A549 treated with dexamethasone at 1 μM for 4 hours (cell line): ENCODE results near the gene SUFU. TPM values are rescaled to one million over a fixed set of nuclear protein-coding genes. Genes with fewer than 3 reads are reported as not detected.

Source experiments
- total RNA-seq: library from RNA; stranded (reverse); fragments of 200-300 nt; extraction: Qiagen RNA extraction; gene quantifications from 5 replicates; pipeline ENCODE4 v1.2.3, GENCODE V29; 2022

Gene SUFU
- total RNA-seq, result 5.0 to 7.8 TPM (median 6.9 TPM) in 5 replicates

GRCh38 chr10:102503264-102504178 is at the start of gene SUFU:
SUFU (plus strand) TSS chr10:102503972; CDS start chr10:102504153, 181 bp downstream.

DNA sequence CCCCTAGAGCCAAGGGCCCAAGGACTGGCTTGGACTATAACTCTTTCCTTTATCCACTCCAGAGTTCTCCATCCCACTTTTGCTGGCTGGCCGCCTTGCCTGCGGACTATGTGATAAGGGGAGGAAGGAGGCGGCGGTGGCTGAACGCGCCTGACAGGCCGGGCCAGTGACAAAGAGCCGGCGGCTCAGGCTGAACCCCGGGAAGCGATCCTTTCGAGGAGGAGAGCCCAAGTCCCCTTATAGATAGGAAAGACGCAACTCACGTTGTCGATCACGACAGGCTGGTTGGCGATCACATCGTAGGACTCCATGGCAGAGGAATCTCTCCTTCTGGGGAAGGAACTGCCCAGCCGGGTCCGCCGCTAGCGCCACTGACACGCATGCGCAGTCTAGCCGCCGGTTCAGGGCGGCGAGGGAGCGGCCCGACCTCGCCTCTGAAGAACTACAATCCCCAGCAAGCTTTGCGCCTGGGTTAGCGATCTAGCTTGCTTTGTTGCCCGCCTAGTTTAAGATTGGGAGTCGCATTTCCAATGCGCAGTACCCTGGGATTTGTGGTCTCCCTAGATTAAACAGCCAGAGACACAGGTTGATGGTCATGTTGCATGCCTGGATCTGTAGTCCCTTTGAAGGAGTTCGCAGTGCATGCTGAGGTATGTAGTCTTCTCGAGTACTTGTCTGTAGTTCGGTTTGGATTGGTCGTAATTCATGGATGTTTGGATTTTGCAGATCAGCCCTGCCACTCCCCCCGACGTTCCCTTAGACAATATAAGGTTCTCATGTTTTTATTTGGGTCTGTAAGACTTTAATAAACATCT is 1.2 kb upstream of the SUFU start, which contains the start of gene ACTR1A:
Gene ACTR1A, minus strand, starts transcription at position 376 of the 815 bp plus-strand sequence. Its CDS starts 65 bp downstream, at position 311.

GRCh38 chr10:102644066-102644645 is 140.4 kb downstream of the SUFU start, which contains the start of gene TRIM8:
TRIM8 (plus strand) TSS chr10:102644479; CDS start chr10:102644618, 139 bp downstream.

Other genes with a start within 250 kb of the SUFU start
- gene NFKB2, start 108.3 kb upstream of the SUFU start, total RNA-seq, result 35.3 to 54.1 TPM (median 45.2 TPM) in 5 replicates
- 0.11 to 0.68 TPM (median 0.38 TPM) in 5 replicates for gene PSD, start 85.2 kb upstream of the SUFU start, total RNA-seq
- gene FBXL15, start 83.1 kb upstream of the SUFU start, total RNA-seq, result 5.8 to 9.3 TPM (median 6.9 TPM) in 5 replicates
- 57.5 to 64.7 TPM (median 60.7 TPM) in 5 replicates for gene CUEDC2, start 71.4 kb upstream of the SUFU start, total RNA-seq
- 0.07 to 0.25 TPM (median 0.13 TPM) in 5 replicates for gene C10orf95, start 52.4 kb upstream of the SUFU start, total RNA-seq
- 87.6 to 99.5 TPM (median 95.9 TPM) in 5 replicates for gene ACTR1A, start 1.3 kb upstream of the SUFU start, total RNA-seq
- gene TRIM8, start 140.5 kb downstream of the SUFU start, total RNA-seq, result 42.9 to 55.7 TPM (median 54.4 TPM) in 5 replicates
- gene ARL3, start 210.4 kb downstream of the SUFU start, total RNA-seq, result 12.8 to 15.9 TPM (median 13.5 TPM) in 5 replicates
- gene SFXN2, start 210.7 kb downstream of the SUFU start, total RNA-seq, result 2.9 to 4.1 TPM (median 3.4 TPM) in 5 replicates
- gene WBP1L, start 240.0 kb downstream of the SUFU start, total RNA-seq, result 21.9 to 31.1 TPM (median 30.2 TPM) in 5 replicates